Measurements from ENCODE around the gene CACNB2.

CACNB2 gene

GRCh38 chr10:18271491-18271890 is 131.3 kb downstream of the CACNB2 start:
- H3K4me3 ChIP-seq (ENCODE audit: low read length), result no peak overlapping the region
- no peak for TF ChIP-seq CTCF (IDR thresholded peaks at IDR 0.05; ENCODE audit: insufficient read depth, low read depth, low read length, missing control alignments)
- DNase-seq (ENCODE audit: low read depth), result no peak

GRCh38 chr10:18273039-18273438 is 132.8 kb downstream of the CACNB2 start:
- DNase-seq (ENCODE audit: low read depth), result no peak
- no peak overlapping the region for H3K4me3 ChIP-seq (ENCODE audit: low read length)
- no peak for TF ChIP-seq CTCF (IDR thresholded peaks at IDR 0.05; ENCODE audit: insufficient read depth, low read depth, low read length, missing control alignments)

- TF ChIP-seq CTCF (IDR thresholded peaks at IDR 0.05; ENCODE audit: insufficient read depth, low read depth, low read length, missing control alignments), result no peak
- no peak for DNase-seq (ENCODE audit: low read depth)
- no peak overlapping the region for H3K4me3 ChIP-seq (ENCODE audit: low read length)
Observed at GRCh38 chr10:18278181-18278580, 138.0 kb downstream of the CACNB2 start.

- DNase-seq (ENCODE audit: low read depth), result peak; percentile 8
- no peak overlapping the region for H3K4me3 ChIP-seq (ENCODE audit: low read length)
- TF ChIP-seq CTCF (IDR thresholded peaks at IDR 0.05; ENCODE audit: insufficient read depth, low read depth, low read length, missing control alignments), result no peak
Observed at GRCh38 chr10:18279173-18279572, 138.9 kb downstream of the CACNB2 start.

- no peak overlapping the region for H3K4me3 ChIP-seq (ENCODE audit: low read length)
- DNase-seq (ENCODE audit: low read depth), result no peak
- no peak for TF ChIP-seq CTCF (IDR thresholded peaks at IDR 0.05; ENCODE audit: insufficient read depth, low read depth, low read length, missing control alignments)
Observed at GRCh38 chr10:18282094-18282493, 141.9 kb downstream of the CACNB2 start.

- H3K4me3 ChIP-seq (ENCODE audit: low read length), result no peak overlapping the region
- no peak for DNase-seq (ENCODE audit: low read depth)
- TF ChIP-seq CTCF (IDR thresholded peaks at IDR 0.05; ENCODE audit: insufficient read depth, low read depth, low read length, missing control alignments), result no peak
Observed at GRCh38 chr10:18290651-18291313, 150.6 kb downstream of the CACNB2 start.

Data from epithelial cell of esophagus (primary cell).